ENCODE results near the gene PRKG1.

PRKG1 gene

DNA sequence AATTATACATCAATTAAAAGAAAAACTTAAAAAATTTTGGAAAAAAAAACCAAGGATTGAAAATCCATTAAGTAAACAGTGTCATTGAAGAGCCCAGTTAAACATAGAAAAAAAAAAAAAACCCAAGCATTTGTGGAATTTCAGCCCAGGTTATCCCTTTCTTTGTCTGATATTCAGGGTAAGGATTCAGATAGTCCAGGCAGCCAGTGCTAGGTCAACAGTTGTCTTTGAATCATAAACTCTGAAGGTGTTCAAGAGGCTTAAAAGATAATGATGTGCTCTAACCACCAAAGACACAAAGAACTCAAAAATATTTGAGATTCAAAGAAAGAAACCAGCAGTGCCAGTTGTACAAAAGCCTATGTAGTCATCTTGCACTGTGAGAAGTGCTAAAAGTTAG lies 969.5 kb downstream of the PRKG1 start:
- no peak for DNase-seq

DNA sequence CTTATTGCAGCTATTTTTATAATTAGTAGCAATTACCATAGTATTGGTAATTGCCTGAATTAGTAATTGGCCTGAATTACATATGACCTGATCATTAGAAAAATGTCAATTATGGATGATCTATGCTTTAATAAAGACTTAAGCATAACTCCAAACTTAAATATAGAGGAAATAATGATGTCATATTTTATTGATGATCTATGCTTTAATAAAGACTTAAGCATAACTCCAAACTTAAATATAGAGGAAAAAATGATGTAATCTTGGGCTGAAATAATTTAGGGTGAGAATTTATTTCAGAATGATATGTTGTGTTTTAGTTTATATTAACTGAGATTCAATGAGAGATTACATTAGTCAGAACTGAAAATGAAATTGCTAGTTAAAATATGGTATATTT lies 973.8 kb downstream of the PRKG1 start:
- DNase-seq: no peak

DNA sequence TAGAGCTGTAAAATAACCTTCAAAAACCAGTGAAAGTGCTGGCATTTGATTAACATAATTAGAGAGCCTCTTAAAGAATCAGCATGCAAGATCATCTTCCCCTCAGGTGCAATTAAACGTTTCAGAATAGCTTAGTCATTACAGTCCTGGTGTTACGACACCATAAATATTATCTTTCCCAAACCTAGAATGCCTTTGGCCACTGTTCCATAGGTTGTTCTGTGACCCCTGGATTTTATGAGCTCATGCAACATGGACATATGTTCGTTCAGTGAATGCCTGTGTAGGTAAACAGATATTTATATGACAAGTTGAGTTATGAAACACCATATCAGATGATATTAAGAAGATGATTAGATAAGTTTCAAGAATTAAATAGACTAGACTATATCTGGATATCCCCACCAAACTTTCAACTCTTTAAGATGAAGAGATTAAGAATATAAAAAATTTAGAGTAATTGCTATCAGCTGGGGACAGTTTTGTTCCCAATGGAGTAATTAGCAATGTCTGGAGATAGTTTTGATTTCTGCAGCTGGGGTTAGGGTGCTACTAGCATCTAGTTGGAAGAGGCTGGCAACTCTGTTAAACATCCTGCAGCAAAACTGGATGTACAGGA lies 976.3 kb downstream of the PRKG1 start:
- DNase-seq: no peak

GRCh38 chr10:52053497-52053896 lies 979.2 kb downstream of the PRKG1 start:
- no peak for DNase-seq

- no peak for DNase-seq
These were observed 982.0 kb downstream of the PRKG1 start for GRCh38 chr10:52056291-52056690.

GRCh38 chr10:52059089-52059488 lies 984.8 kb downstream of the PRKG1 start:
- DNase-seq: no peak

DNA sequence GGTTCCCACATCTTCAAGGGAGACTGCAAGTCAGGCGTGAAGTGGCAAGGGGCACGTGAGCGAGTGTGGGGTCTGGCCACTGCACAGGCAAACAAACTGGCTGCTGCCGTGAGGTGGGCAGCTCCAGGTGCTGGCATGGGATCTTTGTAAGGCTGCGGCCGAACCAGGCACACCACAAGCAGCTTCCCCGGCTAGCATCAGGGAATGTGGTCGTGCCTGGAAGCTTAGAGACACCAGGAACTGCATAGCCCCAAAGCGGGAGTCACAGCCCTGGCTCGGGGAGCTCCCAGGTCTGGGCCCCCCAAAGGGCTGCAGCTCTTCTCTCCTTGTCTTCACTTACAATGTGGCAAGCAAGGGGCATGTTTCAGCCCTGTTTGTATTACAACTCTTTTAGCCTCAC lies 988.9 kb downstream of the PRKG1 start:
- no peak for DNase-seq

DNA sequence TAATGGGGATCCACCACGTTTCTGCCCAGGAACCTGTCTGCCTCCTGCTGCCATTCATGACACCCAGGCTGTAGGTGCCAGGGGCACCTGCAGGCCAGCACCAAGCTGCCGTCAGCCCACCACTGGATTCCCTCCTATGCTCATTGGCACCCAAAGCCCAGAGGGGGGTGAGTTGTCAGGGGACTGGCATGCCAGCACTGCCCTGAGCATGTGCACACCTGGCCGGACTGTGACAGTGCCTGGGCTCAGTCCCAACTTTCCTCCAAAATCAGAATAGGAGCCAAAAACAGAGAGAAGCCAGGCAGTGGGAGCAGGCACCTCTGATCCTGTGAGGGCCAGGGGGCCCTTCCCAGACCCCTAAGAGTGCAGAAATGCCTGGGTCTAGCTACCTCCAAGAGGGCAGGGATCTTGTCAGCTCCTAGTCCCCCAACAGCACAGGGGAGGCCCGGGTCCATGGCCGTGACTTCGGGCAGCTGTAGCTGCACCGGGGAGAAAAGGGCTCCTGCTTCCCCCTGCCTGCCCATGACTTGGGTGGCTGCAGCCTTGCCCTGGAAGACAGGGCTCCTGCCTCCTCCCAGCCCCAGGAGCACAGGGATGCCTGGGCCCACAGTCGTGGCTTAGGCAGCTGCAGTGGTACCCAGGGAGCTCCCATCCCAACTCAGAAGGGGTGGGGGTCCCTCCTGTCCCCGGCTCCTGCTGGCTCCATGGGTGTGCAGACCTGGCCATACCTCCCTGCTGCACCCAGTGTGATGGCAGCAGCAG lies 990.0 kb downstream of the PRKG1 start:
- no peak for DNase-seq

DNA sequence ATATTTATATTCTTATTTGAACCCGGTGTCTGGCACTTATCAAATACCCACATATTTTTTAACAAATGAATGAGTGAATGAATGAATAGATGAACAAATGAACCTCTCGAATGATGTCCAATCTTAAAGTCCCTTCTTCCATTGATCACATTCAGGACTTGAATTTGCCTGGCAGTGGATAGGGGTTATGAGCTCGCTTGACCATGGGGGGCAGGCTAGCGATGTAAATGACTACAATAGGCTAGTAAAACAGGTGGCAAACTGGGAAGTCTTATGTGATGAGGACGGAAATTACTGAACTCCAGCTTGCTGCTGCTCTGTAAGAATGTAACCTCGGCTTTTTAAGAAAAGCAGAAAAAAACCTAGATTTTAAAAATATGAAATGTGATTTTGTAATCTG lies 992.1 kb downstream of the PRKG1 start:
- DNase-seq: no peak

DNA sequence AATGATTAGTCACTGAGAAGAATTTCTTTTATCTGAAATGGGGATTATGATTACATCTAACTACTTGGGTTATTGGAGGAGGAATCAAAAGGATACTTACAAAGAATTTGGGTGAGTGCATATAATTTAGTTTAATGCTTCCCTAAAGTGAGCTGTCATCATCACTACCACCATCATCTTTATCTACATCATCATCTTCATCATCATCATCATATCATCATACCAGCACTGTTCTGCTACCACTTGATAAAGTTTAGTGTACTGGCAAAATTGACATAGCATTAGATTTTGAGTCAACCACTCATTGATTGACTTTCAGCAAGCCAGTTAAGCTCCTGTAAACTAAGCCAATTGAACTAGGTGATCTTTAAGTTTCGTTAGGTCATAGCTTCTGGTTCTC lies 994.2 kb downstream of the PRKG1 start:
- DNase-seq: no peak

- no peak for DNase-seq
These were observed 997.5 kb downstream of the PRKG1 start for GRCh38 chr10:52071814-52072213.

DNA sequence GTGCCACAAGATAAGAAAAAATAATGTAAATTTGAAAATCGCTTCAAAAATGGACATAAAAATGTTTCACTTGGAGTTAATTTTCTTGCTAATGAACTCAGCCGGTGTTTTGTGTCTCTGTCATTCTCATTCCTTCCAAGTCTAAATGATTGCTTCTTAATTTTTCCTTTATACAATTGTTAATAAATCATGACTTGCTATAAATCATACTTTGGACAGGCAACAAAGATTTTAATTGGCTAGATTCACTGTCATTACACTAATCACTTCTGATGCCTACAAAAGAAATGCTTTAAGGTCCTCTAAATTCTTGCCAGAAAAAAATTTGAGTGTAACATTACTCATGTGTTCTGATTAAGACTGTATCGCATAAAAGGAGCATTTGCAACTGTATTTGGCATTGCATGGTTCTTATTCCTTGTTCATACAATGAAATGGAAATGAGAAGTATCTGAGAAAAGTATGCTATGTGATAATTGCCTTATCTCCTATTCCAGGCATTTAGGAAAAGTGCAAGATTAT lies 1000.3 kb downstream of the PRKG1 start:
- DNase-seq: no peak

GRCh38 chr10:52077814-52078213 lies 1003.5 kb downstream of the PRKG1 start:
- no peak for DNase-seq

- no peak for DNase-seq
These were observed 1004.2 kb downstream of the PRKG1 start for GRCh38 chr10:52078397-52078937.

GRCh38 chr10:52082307-52082706 lies 1008.0 kb downstream of the PRKG1 start:
- DNase-seq: no peak

DNA sequence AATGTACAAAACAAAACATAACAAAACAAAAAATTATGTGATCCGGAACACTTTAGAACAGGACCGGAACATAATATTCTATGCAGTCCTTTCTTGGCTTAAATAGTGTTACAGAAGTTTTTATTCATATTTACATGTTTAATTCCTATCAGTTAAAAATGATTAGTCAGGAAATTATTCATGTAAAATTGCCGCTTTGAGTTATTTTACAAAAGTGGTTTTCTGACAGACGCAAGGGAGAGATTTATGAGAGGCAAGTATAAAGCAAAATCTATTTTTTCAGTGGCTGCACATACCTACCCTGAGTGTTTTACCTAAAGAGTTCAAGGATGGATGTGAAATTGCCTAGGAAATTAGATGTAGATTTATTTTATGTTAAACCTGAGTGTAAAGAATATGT lies 1009.1 kb downstream of the PRKG1 start:
- no peak for DNase-seq

DNA sequence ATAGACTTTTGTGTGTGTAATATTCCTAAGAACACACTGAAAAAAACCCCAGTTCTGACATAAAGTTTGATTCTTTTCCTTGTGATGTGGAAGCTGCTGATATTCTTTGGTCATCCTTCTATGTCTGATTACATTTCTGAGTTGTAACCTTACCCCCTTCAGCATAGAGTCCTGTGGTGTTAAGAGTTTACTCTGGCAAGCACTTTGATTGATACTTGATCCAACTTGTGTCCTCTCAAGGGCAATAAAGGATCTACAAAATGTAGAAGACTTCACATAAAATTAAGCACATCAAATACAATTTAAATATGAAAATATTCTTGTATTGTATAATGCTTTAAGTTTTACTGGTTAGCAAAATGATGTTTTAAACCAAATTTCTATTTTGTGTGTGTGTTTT lies 1018.1 kb downstream of the PRKG1 start:
- no peak for DNase-seq

DNA sequence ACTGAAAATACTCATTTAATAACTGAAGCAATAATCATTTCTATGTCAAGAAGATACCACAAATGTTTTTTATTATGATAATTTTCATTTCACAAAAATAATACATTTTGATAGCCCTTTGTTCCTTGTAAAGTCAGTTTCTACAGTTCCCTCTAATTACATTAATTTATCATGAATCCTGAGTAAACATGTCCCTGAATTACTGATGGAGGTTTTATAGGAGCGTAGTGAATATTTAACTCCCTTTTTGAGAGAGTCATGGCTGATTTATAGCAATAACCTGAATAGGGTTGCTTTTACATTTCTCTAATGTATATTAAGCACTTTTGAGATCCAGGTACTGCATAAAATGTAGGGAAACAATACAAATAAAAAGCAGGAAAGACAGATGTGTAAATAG lies 1023.8 kb downstream of the PRKG1 start:
- no peak for DNase-seq

GRCh38 chr10:52099026-52099600 lies 1024.8 kb downstream of the PRKG1 start:
- no peak for DNase-seq

GRCh38 chr10:52100011-52100547 lies 1025.8 kb downstream of the PRKG1 start:
- DNase-seq: no peak

DNA sequence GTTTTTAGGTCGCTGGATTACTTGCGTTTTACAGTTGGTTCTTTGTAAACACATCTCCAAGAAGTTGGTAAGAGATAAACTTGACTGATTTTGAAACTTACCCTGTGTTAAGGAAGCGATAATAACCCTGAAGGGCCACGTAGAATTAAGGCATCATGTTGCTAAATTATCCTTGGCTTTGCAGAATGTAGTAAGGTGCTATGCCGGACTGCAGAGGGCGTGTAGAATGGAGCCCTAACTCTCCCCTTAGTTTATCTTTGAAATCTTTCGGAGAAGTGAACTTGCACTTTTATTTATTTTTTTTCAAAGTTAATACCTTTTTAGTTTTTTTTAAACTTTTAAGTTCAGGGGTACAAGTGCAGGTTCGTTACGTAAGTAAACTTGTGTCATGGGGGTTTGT lies 1031.0 kb downstream of the PRKG1 start:
- DNase-seq: no peak

DNA sequence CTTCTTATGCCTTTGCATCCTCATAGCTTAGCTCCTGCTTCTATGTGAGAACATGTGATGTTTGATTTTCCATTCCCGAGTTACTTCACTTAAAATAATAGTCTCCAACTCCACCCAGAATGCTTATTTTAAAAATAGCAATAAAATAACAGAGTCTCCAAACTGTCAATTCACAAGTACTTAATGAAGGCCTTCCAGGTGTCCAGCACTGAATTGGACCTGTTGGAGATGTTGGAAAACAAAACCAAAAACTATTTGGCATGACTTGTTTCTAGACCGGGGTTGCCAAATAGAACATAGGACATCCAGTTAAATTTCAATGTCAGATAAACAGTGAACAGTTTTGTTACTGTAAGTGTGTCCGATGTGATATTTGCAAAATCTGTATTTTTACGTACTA lies 1031.7 kb downstream of the PRKG1 start:
- no peak for DNase-seq

GRCh38 chr10:52106899-52107298 lies 1032.6 kb downstream of the PRKG1 start:
- no peak for DNase-seq

DNA sequence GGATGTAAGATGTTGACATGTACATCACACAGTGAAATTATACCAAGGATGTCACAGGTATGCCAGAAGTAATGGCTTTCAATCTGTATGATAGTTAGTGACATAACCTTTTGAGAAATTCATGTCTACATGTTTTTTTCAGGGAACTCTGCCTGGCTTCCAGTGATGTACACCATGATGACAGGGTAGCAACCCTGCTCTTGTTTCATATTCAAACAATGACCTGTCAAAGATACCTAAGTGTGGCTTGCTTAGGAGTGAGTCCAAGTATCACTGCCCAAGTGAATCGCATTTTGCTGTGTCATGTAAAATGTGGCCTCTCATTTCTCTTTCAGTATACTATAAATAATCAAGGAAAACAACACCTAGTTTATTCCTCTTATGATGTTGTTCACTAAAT lies 1033.9 kb downstream of the PRKG1 start:
- DNase-seq: no peak

All from CD4-positive, alpha-beta T cell treated with Interleukin-6 for 4 hours (primary cell).